H9 (cell line): ENCODE measurements around the gene HOXC10. TPM values are rescaled to one million over a fixed set of nuclear protein-coding genes. Genes with fewer than 3 reads are reported as not detected.

Experiments used
- DNase-seq: peaks from one replicate; pipeline ENCODE4 v3.0.0-alpha.2; 2017
- H2AFZ ChIP-seq: one replicate; pipeline ENCODE4 v1.6.1; 2013; ENCODE audit warnings: mild to moderate bottlenecking, low read length, control low read depth, moderate library complexity
- H2AK5ac ChIP-seq: 2 replicates; pipeline ENCODE4 v1.6.1; 2013; ENCODE audit warnings: low read length, control low read depth, mixed read lengths; ENCODE audit not compliant: insufficient read length
- H2BK120ac ChIP-seq: one replicate; pipeline ENCODE4 v1.6.1; 2013; ENCODE audit warnings: low read depth, mild to moderate bottlenecking, low read length, control low read depth, inconsistent platforms; ENCODE audit not compliant: poor library complexity, severe bottlenecking
- H2BK12ac ChIP-seq: 2 replicates; pipeline ENCODE4 v1.6.1; 2013; ENCODE audit warnings: low read length, control low read depth, mixed read lengths, low read depth; ENCODE audit not compliant: insufficient read length
- H2BK15ac ChIP-seq: 2 replicates; pipeline ENCODE4 v1.6.1; 2013; ENCODE audit warnings: low read depth, low read length, control low read depth
- H2BK20ac ChIP-seq: one replicate; pipeline ENCODE4 v1.6.1; 2013; ENCODE audit warnings: low read depth, mild to moderate bottlenecking, low read length, control low read depth, inconsistent platforms; ENCODE audit not compliant: poor library complexity, severe bottlenecking
- H2BK5ac ChIP-seq: 2 replicates; pipeline ENCODE4 v1.6.1; 2013; ENCODE audit warnings: low read length, control low read depth, mixed read lengths; ENCODE audit not compliant: insufficient read length
- H3K14ac ChIP-seq: 2 replicates; pipeline ENCODE4 v1.6.1; 2013; ENCODE audit warnings: low read length, control low read depth; ENCODE audit not compliant: insufficient read depth
- H3K18ac ChIP-seq: 2 replicates; pipeline ENCODE4 v1.6.1; 2013; ENCODE audit warnings: low read depth, mild to moderate bottlenecking, mixed read lengths, low read length, control low read depth; ENCODE audit not compliant: insufficient read length
- H3K23ac ChIP-seq: 2 replicates; pipeline ENCODE4 v1.6.1; 2013; ENCODE audit warnings: low read length, control low read depth, mixed read lengths, low read depth; ENCODE audit not compliant: insufficient read length
- H3K23me2 ChIP-seq: 2 replicates; pipeline ENCODE4 v1.6.1; 2013; ENCODE audit warnings: low read depth, mild to moderate bottlenecking, mixed read lengths, low read length, control low read depth; ENCODE audit not compliant: insufficient read length, poor library complexity, severe bottlenecking
- H3K27ac ChIP-seq: 2 replicates; pipeline ENCODE4 v1.5.1; 2013; ENCODE audit warnings: low read length, control low read depth, mixed read lengths, low read depth; ENCODE audit not compliant: insufficient read length
- H3K27me3 ChIP-seq: 2 replicates; pipeline ENCODE4 v1.6.1; 2013; ENCODE audit warnings: low read length, control low read depth, inconsistent platforms; ENCODE audit not compliant: insufficient read depth
- H3K4ac ChIP-seq: 2 replicates; pipeline ENCODE4 v1.6.1; 2013; ENCODE audit warnings: low read depth, mild to moderate bottlenecking, control low read depth, inconsistent platforms, low read length, moderate library complexity
- H3K4me1 ChIP-seq: 2 replicates; pipeline ENCODE4 v1.6.1; 2013; ENCODE audit warnings: low read length, control low read depth, inconsistent platforms; ENCODE audit not compliant: insufficient read depth
- H3K4me2 ChIP-seq: 2 replicates; pipeline ENCODE4 v1.6.1; 2013; ENCODE audit warnings: low read length, control low read depth, mixed read lengths; ENCODE audit not compliant: insufficient read length, insufficient read depth
- H3K56ac ChIP-seq: 2 replicates; pipeline ENCODE4 v1.6.1; 2013; ENCODE audit warnings: low read depth, mild to moderate bottlenecking, mixed read lengths, low read length, control low read depth; ENCODE audit not compliant: insufficient read length
- H3K79me1 ChIP-seq: 2 replicates; pipeline ENCODE4 v1.6.1; 2013; ENCODE audit warnings: low read depth, mild to moderate bottlenecking, moderate library complexity, low read length, control low read depth, inconsistent platforms; ENCODE audit not compliant: insufficient read depth, poor library complexity, severe bottlenecking
- H3K79me2 ChIP-seq: 2 replicates; pipeline ENCODE4 v1.6.1; 2013; ENCODE audit warnings: low read length, control low read depth, inconsistent platforms; ENCODE audit not compliant: insufficient read depth
- H3K9ac ChIP-seq: 2 replicates; pipeline ENCODE4 v1.6.1; 2013; ENCODE audit warnings: low read length, control low read depth, mixed read lengths; ENCODE audit not compliant: insufficient read length; ENCODE audit errors: extremely low read depth
- H3K9me3 ChIP-seq: one replicate; pipeline ENCODE4 v1.6.1; 2013; ENCODE audit warnings: low read depth, low read length, inconsistent platforms; ENCODE audit not compliant: control insufficient read depth
- H3T11ph ChIP-seq: one replicate; pipeline ENCODE4 v1.6.1; 2013; ENCODE audit warnings: mild to moderate bottlenecking, low read length, control low read depth, inconsistent platforms
- H4K20me1 ChIP-seq: one replicate; pipeline ENCODE4 v1.6.1; 2013; ENCODE audit not compliant: control insufficient read depth, insufficient read length, insufficient read depth
- H4K5ac ChIP-seq: 2 replicates; pipeline ENCODE4 v1.6.1; 2013; ENCODE audit warnings: low read depth, mild to moderate bottlenecking, mixed read lengths, low read length, control low read depth; ENCODE audit not compliant: insufficient read length
- H4K8ac ChIP-seq: replicated peaks from 2 replicates; pipeline ENCODE4 v1.6.1; 2013; ENCODE audit warnings: low read length, control low read depth, mixed read lengths, low read depth; ENCODE audit not compliant: insufficient read length
- H4K91ac ChIP-seq: 2 replicates; pipeline ENCODE4 v1.6.1; 2013; ENCODE audit warnings: low read depth, mild to moderate bottlenecking, moderate library complexity, mixed read lengths, low read length, control low read depth; ENCODE audit not compliant: insufficient read length
- H3K27ac Mint-ChIP-seq, 3 experiments: 2 replicates in 2 of 3; 3 replicates in 1 of 3; pipeline ENCODE4 v1.8.0; 2020 to 2021; ENCODE audit warnings: mixed read lengths in 3 of 3, mild to moderate bottlenecking in 1 of 3, moderate library complexity in 1 of 3
- H3K27me3 Mint-ChIP-seq: 2 replicates; pipeline ENCODE4 v1.8.0; 2021; ENCODE audit warnings: low read depth, mild to moderate bottlenecking, moderate library complexity, mixed read lengths
- H3K36me3 Mint-ChIP-seq, 3 experiments: 2 replicates in 2 of 3; 3 replicates in 1 of 3; pipeline ENCODE4 v1.8.0; 2020 to 2021; ENCODE audit warnings: low read depth in 3 of 3, mixed read lengths in 3 of 3; ENCODE audit not compliant: insufficient read depth in 1 of 3
- H3K4me1 Mint-ChIP-seq, 2 experiments: 2 replicates each; pipeline ENCODE4 v1.8.0; 2020; ENCODE audit warnings: mixed read lengths in 2 of 2
- H3K4me3 Mint-ChIP-seq, 2 experiments: 2 replicates in 1 of 2; 3 replicates in 1 of 2; pipeline ENCODE4 v1.8.0; 2020 to 2021; ENCODE audit warnings: mild to moderate bottlenecking in 2 of 2, mixed read lengths in 2 of 2, moderate library complexity in 1 of 2
- H3K9me3 Mint-ChIP-seq, 2 experiments: 2 replicates in 1 of 2; 3 replicates in 1 of 2; pipeline ENCODE4 v1.8.0; 2020; ENCODE audit warnings: mild to moderate bottlenecking in 2 of 2, mixed read lengths in 2 of 2, moderate library complexity in 1 of 2
- CTCF ChIP-seq: fragments of 200-600 bp; sonication (generic); conservative IDR thresholded peaks from 3 replicates; pipeline ENCODE4 v1.8.0; 2021; ENCODE audit warnings: antibody characterized with exemption, mild to moderate bottlenecking
- WGBS: extraction: QIAGEN DNeasy Blood & Tissue Kit; methylation state at CpG from one replicate; pipeline ENCODE4 v1.1.7; 2013; ENCODE audit warnings: missing lambda C conversion rate, low lambda C conversion rate, mixed read lengths; ENCODE audit not compliant: insufficient read length; ENCODE audit errors: extremely low coverage; 5-methylcytosine and 5-hydroxymethylcytosine counted together
- total RNA-seq: library from RNA; stranded (reverse); gene quantifications from 2 replicates; pipeline ENCODE4 v1.2.1, GENCODE V29; 2021

Gene HOXC10
- total RNA-seq, 1 experiment from 2014 or later = not detected

GRCh38 chr12:54011665-54012532, 27.0 kb downstream of the HOXC10 start:
- Histone ChIP-seq H2AFZ (no peak overlapping the region), H2BK5ac (no peak overlapping the region), H3K4me1 (no peaks in the 10 kb centered on the region), H4K8ac (no peak overlapping the region), H2AK5ac (no peak overlapping the region), H4K20me1 (no peaks in the 10 kb centered on the region), H3K23me2 (no peaks in the 10 kb centered on the region), H3K23ac (no peak overlapping the region), H4K5ac (no peak overlapping the region), H2BK15ac (no peak overlapping the region), H2BK12ac (no peak overlapping the region), H3K79me2 (no peaks in the 10 kb centered on the region), H3K4ac (no peak overlapping the region), H3K79me1 (no peaks in the 10 kb centered on the region), H3K56ac (no peak overlapping the region), H2BK120ac (no peak overlapping the region), H3K18ac (no peak overlapping the region), H3T11ph (no peak overlapping the region), H2BK20ac (no peak overlapping the region), H3K4me2 (no peak overlapping the region), H3K9ac (no peak overlapping the region), H3K27ac (no peak overlapping the region), H3K9me3 (no peaks in the 10 kb centered on the region), H3K27me3 (peaks cover 94% of the 10 kb centered on the region), H4K91ac (no peak overlapping the region), H3K14ac (no peak overlapping the region)
- TF ChIP-seq CTCF = no peak
- Mint-ChIP-seq H3K27ac (no peak overlapping the region), H3K4me1 (peaks cover 4 to 30% of the 10 kb centered on the region in 2 experiments; a peak in 3 of 4 replicates), H3K36me3 (no peaks in the 10 kb centered on the region), H3K9me3 (peaks cover 0 to 2% of the 10 kb centered on the region in 2 experiments; a peak in 1 of 5 replicates), H3K27me3 (peaks cover 100% of the 10 kb centered on the region), H3K4me3 (no peak overlapping the region; a peak in 1 of 5 replicates)
- DNase-seq = no peak
- WGBS = no CpG with 5 or more reads among the region's 14 CpGs
